CD14-positive monocyte (primary cell): Measurements from ENCODE around the gene AHSP. TPM values are rescaled to one million over a fixed set of nuclear protein-coding genes. Genes with fewer than 3 reads are reported as not detected.
A peak's percentile ranks its signal among the peaks of the same experiment; 100 is the strongest.

Experiments used
- DNase-seq, 3 donors: peaks; one replicate each; pipeline ENCODE4 v3.0.0-alpha.2; 2011 to 2022
- H2AFZ ChIP-seq: 2 replicates; pipeline ENCODE4 v1.6.0; 2012; ENCODE audit warnings: mild to moderate bottlenecking, low read depth, low read length, inconsistent platforms; ENCODE audit not compliant: insufficient read depth, poor library complexity, severe bottlenecking
- H3K27ac ChIP-seq, 2 donors: 1 replicate in 1 of 2; 2 replicates in 1 of 2; pipeline ENCODE4 v1.5.1; 2012 to 2013; ENCODE audit warnings: low read length in 2 of 2, control low read depth in 1 of 2, inconsistent platforms in 1 of 2, low read depth in 1 of 2, mild to moderate bottlenecking in 1 of 2
- H3K27me3 ChIP-seq, 2 donors: one replicate each; pipeline versions ENCODE4 v1.6.0 to v1.6.1; 2011 to 2013; ENCODE audit warnings: low read length in 2 of 2; ENCODE audit not compliant: control insufficient read depth in 2 of 2, insufficient read depth in 2 of 2
- H3K36me3 ChIP-seq, 2 donors: replicated peaks in 1 of 2; 1 replicate in 1 of 2; 2 replicates in 1 of 2; pipeline versions ENCODE4 v1.5.1 to v1.6.1; 2012 to 2013; ENCODE audit warnings: low read length in 2 of 2, control low read depth in 1 of 2, inconsistent platforms in 1 of 2, mild to moderate bottlenecking in 1 of 2; ENCODE audit not compliant: insufficient read depth in 2 of 2, control insufficient read depth in 1 of 2
- H3K4me1 ChIP-seq, 2 donors: 1 replicate in 1 of 2; 2 replicates in 1 of 2; pipeline versions ENCODE4 v1.5.1 to v1.6.1; 2012 to 2013; ENCODE audit warnings: low read length in 2 of 2, control low read depth in 1 of 2, inconsistent platforms in 1 of 2, mild to moderate bottlenecking in 1 of 2, moderate library complexity in 1 of 2; ENCODE audit not compliant: insufficient read depth in 2 of 2, control insufficient read depth in 1 of 2
- H3K4me2 ChIP-seq: replicated peaks from 2 replicates; pipeline ENCODE3; 2012; ENCODE audit warnings: low read length, moderate library complexity, mild to moderate bottlenecking; ENCODE audit not compliant: poor library complexity, severe bottlenecking; ENCODE audit errors: extremely low read depth
- H3K4me3 ChIP-seq, 3 experiments: fragments of 200-600 bp in 1 of 3; sonication (generic) in 1 of 3; replicated peaks in 1 of 3; 1 replicate in 2 of 3; 2 replicates in 1 of 3; pipeline ENCODE4 v1.5.1; 2011 to 2013; ENCODE audit warnings: low read length in 3 of 3, mild to moderate bottlenecking in 3 of 3, control low read depth in 2 of 3, low read depth in 2 of 3, inconsistent platforms in 1 of 3, moderate library complexity in 1 of 3
- H3K79me2 ChIP-seq: 2 replicates; pipeline ENCODE4 v1.6.0; 2012; ENCODE audit warnings: mild to moderate bottlenecking, control low read depth, inconsistent platforms, low read length, moderate library complexity; ENCODE audit not compliant: insufficient read depth
- H3K9ac ChIP-seq: 2 replicates; pipeline ENCODE4 v1.6.0; 2017; ENCODE audit warnings: low read length, mild to moderate bottlenecking; ENCODE audit not compliant: insufficient read depth, poor library complexity, severe bottlenecking
- H3K9me3 ChIP-seq, 2 donors: replicated peaks in 1 of 2; 1 replicate in 1 of 2; 2 replicates in 1 of 2; pipeline versions ENCODE4 v1.5.1 to v1.6.1; 2012 to 2013; ENCODE audit warnings: low read length in 2 of 2, control low read depth in 1 of 2; ENCODE audit not compliant: control insufficient read depth in 1 of 2, insufficient read depth in 1 of 2
- H4K20me1 ChIP-seq: 2 replicates; pipeline ENCODE4 v1.6.0; 2012; ENCODE audit warnings: mild to moderate bottlenecking, low read length, control low read depth, moderate library complexity; ENCODE audit not compliant: insufficient read depth
- H3K27ac Mint-ChIP-seq, 7 donors: one replicate each; pipeline ENCODE4 v1.8.0; 2020; ENCODE audit warnings: mild to moderate bottlenecking in 7 of 7, mixed read lengths in 7 of 7, moderate library complexity in 6 of 7, inconsistent platforms in 2 of 7
- H3K27me3 Mint-ChIP-seq, 3 donors: one replicate each; pipeline ENCODE4 v1.8.0; 2021 to 2022; ENCODE audit warnings: low read depth in 3 of 3, mild to moderate bottlenecking in 3 of 3, mixed read lengths in 3 of 3, moderate library complexity in 3 of 3, inconsistent platforms in 1 of 3
- H3K36me3 Mint-ChIP-seq, 2 donors: one replicate each; pipeline ENCODE4 v1.8.0; 2020; ENCODE audit warnings: mixed read lengths in 2 of 2, inconsistent platforms in 1 of 2, mild to moderate bottlenecking in 1 of 2
- H3K4me1 Mint-ChIP-seq: one replicate; pipeline ENCODE4 v1.8.0; 2020; ENCODE audit warnings: mild to moderate bottlenecking, mixed read lengths
- H3K4me3 Mint-ChIP-seq, 2 donors: one replicate each; pipeline ENCODE4 v1.8.0; 2020; ENCODE audit warnings: mild to moderate bottlenecking in 2 of 2, mixed read lengths in 2 of 2, moderate library complexity in 1 of 2
- H3K9me3 Mint-ChIP-seq, 7 donors: one replicate each; pipeline ENCODE4 v1.8.0; 2020 to 2022; ENCODE audit warnings: mixed read lengths in 7 of 7, mild to moderate bottlenecking in 6 of 7, moderate library complexity in 6 of 7, inconsistent platforms in 2 of 7
- WGBS: methylation state at CpG from one replicate; pipeline ENCODE4 v1.1.5; 2013; ENCODE audit warnings: missing lambda C conversion rate; ENCODE audit not compliant: insufficient coverage; 5-methylcytosine and 5-hydroxymethylcytosine counted together
- intact Hi-C, 2 donors: fragments of 100-400 bp; cut with micrococcal nuclease; formaldehyde crosslinking; loops; one replicate each; pipeline versions ENCODE4 v1.15.0 to v1.15.1; 2023
- polyA plus RNA-seq, 3 donors: library from polyadenylated mRNA; depleted of rRNA in 1 of 3; unstranded in 2 of 3; stranded (reverse) in 1 of 3; fragments of 300-500 nt in 2 of 3; fragments of >200 nt in 1 of 3; fragmentation: Illumina TruSeq in 2 of 3; gene quantifications; 1 replicate in 2 of 3; 2 replicates in 1 of 3; pipeline ENCODE4 v1.2.3, GENCODE V29; 2012 to 2021
- TF ChIP-seq, protein P1 (sequence below): fragments of 200-600 bp; IDR thresholded peaks from one replicate; pipeline ENCODE4 v1.8.0; 2022; ENCODE audit warnings: antibody characterized with exemption, mild to moderate bottlenecking

The AHSP gene
- polyA plus RNA-seq, 3 donors: 0.84 TPM; not detected in 2

DNA sequence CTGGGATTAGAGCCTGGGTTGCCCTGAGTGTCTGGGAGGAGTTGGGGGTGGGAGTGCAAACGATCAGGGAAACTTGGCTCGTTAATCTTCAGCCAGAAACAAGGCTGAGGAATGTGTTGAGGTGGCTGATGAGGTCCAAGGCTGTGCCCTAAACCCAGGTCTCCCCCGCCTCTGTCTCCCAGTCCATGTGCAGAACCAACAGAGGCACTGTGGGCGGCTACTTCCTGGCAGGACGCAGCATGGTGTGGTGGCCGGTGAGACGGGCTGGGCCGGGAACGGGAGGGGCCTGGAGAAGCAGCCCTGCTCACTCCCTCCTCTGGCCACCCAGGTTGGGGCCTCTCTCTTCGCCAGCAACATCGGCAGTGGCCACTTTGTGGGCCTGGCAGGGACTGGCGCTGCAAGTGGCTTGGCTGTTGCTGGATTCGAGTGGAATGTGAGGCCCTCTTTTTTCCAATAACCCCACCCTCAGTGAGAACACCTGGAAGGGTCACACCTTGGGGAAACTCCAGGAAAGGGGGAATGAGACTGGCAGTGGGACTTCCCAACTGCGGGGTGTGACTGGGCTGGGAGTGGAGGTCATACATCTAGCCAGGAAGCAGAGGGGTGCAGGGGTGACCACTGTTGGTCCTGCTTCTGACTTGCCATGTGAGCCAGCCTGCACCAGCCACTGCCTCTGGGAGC lies 43.1 kb upstream of the AHSP start:
- TF ChIP-seq, protein P1, sequence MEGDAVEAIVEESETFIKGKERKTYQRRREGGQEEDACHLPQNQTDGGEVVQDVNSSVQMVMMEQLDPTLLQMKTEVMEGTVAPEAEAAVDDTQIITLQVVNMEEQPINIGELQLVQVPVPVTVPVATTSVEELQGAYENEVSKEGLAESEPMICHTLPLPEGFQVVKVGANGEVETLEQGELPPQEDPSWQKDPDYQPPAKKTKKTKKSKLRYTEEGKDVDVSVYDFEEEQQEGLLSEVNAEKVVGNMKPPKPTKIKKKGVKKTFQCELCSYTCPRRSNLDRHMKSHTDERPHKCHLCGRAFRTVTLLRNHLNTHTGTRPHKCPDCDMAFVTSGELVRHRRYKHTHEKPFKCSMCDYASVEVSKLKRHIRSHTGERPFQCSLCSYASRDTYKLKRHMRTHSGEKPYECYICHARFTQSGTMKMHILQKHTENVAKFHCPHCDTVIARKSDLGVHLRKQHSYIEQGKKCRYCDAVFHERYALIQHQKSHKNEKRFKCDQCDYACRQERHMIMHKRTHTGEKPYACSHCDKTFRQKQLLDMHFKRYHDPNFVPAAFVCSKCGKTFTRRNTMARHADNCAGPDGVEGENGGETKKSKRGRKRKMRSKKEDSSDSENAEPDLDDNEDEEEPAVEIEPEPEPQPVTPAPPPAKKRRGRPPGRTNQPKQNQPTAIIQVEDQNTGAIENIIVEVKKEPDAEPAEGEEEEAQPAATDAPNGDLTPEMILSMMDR: no peak
- Mint-ChIP-seq H3K36me3 (peaks cover 0 to 2% of the 10 kb centered on the region in 2 donors), H3K9me3 (peaks cover 0 to 2% (median 0%) of the 10 kb centered on the region in 7 donors), H3K27ac (peak overlapping the region in 1 of 7 donors; percentile 31), H3K4me1 (peaks cover 22% of the 10 kb centered on the region), H3K4me3 (no peak overlapping the region), H3K27me3 (peaks cover 5 to 43% (median 33%) of the 10 kb centered on the region in 3 donors)
- no peak for DNase-seq
- H3K4me3 ChIP-seq: no peak overlapping the region
- no peaks in the 10 kb centered on the region for H3K79me2 ChIP-seq
- no peak overlapping the region for H2AFZ ChIP-seq
- H3K4me1 ChIP-seq: peaks cover 15 to 25% of the 10 kb centered on the region in 2 donors
- H3K4me2 ChIP-seq: no peak overlapping the region
- 62% methylated on average over 10 of the region's 14 CpGs for WGBS
- H4K20me1 ChIP-seq: no peaks in the 10 kb centered on the region
- H3K9ac ChIP-seq: no peak overlapping the region
- no peak overlapping the region for H3K27ac ChIP-seq
- no peaks in the 10 kb centered on the region for H3K9me3 ChIP-seq
- H3K27me3 ChIP-seq: peaks cover 0 to 27% of the 10 kb centered on the region in 2 donors
- intact Hi-C loops: no loop called here
- no peaks in the 10 kb centered on the region for H3K36me3 ChIP-seq

GRCh38 chr16:31485571-31485970 lies 42.1 kb upstream of the AHSP start:
- H3K4me2 ChIP-seq: no peak overlapping the region
- no peak overlapping the region for H3K4me3 ChIP-seq
- Mint-ChIP-seq H3K4me1 (peaks cover 20% of the 10 kb centered on the region), H3K4me3 (no peak overlapping the region), H3K27me3 (peaks cover 5 to 42% (median 34%) of the 10 kb centered on the region in 3 donors), H3K9me3 (peaks cover 0 to 2% (median 0%) of the 10 kb centered on the region in 7 donors), H3K27ac (no peak overlapping the region), H3K36me3 (peaks cover 6% of the 10 kb centered on the region in 2 donors)
- intact Hi-C loops: no loop called here
- no peak overlapping the region for H2AFZ ChIP-seq
- WGBS: 97% methylated on average over 14 of the region's 17 CpGs
- H3K27ac ChIP-seq: no peak overlapping the region
- no peaks in the 10 kb centered on the region for H3K79me2 ChIP-seq
- no peaks in the 10 kb centered on the region for H4K20me1 ChIP-seq
- TF ChIP-seq, protein P1: no peak
- peaks cover 0 to 4% of the 10 kb centered on the region in 2 donors for H3K36me3 ChIP-seq
- H3K9ac ChIP-seq: no peak overlapping the region
- peaks cover 0 to 27% of the 10 kb centered on the region in 2 donors for H3K27me3 ChIP-seq
- H3K9me3 ChIP-seq: no peaks in the 10 kb centered on the region
- H3K4me1 ChIP-seq: peaks cover 15 to 25% of the 10 kb centered on the region in 2 donors
- no peak for DNase-seq
